ENCODE results near the gene ZBTB8OS.

Gene ZBTB8OS

DNA sequence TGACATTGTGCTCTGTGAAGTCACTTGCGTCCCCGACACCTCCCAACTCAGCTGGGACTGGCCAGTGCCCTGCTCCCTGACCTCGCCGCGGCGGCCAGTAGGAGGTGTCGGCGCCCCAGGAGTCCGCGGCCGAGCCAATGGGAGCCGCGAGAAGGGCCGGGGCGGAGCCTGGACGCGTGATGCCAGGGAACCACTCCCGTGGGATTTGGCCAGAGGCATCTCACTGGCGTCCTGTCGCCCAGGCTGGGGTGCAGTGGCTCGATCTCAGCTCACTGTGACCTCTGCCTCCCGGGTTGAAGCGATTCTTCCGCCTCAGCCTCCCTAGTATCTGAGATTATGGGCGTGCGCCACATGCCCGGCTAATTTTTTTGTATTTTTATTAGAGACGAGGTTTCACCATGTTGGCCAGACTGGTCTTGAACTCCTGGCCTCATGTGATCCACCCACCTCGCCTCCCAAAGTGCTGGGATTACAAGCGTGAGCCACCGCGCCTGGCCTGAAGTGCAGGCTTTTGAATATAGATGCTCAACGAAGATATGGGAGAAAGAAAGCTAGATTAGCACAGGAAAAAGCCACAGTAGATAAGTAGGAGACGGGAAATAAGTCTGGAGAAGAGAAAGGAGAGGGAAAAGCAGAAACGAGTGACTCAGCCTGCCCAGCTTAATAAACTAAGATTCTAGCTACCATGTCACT, 38.0 kb downstream of the ZBTB8OS start:
- DNase-seq (ENCODE audit: low read depth in 1 of 2, low spot score in 1 of 2), result no peak

DNA sequence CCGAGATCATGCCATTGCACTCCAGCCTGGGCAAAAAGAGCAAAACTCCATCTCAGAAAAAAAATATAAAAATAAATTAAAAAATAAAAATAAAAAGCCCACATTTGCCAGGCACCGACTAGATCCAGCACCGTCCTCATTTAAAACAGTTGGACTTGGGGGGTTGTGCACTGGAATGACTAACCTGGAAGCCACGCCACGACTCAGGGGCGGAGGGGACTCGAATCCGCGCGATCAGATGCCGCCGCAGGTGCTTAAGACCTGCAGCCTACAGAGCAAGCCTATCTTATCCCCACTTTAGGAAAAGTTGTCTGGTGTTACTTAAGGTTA, 38.5 kb downstream of the ZBTB8OS start:
- no peak for DNase-seq (ENCODE audit: low read depth in 1 of 2, low spot score in 1 of 2)

DNA sequence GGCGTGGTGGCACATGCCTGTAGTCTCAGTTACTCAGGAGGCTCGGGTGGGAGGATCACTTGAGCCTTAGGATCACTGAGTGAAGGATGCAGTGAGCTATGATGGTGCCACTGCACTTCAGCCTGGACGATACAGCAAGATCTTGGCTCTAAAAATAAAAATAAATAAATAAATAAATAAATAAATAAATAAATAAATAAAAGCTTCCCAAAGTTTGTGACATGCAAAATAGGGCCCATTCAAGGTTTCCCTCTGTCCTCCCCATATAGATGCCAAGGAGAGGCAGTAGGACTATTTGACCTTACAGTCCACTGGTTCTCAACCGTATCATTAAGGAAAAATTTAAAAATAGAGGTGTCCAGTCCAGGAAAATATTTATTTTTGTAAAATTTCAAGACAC, 41.2 kb downstream of the ZBTB8OS start:
- no peak for DNase-seq (ENCODE audit: low read depth in 1 of 2, low spot score in 1 of 2)

DNA sequence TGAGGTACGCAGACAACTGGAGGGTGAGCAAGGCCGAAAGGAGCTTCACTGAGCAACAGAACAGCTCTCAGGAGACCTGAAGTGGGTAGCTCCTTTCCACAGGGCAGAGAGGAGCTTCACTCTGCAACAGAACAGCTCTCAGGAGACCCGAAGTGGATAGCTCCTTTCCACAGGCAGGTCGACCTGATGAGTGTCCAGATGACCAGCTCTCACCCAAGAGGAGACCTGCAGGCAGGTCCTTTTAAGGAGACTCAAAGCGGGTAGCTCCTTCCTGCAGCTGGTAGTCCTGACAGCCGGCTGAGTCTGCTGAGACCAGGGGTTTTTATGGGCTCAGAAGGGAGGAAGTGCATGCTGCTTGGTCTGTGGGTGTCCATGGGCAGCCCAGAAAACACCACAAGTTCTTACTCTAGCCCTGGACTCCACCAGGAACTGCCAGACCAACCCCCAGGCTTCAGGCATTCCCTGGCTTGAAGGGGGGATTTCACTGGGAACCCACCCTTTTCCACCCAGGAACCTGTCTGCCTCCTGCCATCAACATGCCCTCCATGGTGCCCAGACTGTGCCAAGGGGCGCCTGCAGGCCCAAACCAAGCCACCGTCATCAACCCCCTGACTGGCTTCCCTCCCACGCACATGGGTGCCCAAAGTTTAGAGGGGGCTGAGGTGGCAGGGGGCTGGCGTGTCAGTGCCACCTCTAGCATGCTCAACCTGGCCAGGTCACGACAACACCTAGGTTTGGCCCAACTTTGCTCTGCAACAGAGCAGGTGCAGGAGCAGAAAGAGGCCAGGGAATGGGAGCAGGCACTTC, 43.6 kb downstream of the ZBTB8OS start:
- no peak for DNase-seq (ENCODE audit: low read depth in 1 of 2, low spot score in 1 of 2)

DNA sequence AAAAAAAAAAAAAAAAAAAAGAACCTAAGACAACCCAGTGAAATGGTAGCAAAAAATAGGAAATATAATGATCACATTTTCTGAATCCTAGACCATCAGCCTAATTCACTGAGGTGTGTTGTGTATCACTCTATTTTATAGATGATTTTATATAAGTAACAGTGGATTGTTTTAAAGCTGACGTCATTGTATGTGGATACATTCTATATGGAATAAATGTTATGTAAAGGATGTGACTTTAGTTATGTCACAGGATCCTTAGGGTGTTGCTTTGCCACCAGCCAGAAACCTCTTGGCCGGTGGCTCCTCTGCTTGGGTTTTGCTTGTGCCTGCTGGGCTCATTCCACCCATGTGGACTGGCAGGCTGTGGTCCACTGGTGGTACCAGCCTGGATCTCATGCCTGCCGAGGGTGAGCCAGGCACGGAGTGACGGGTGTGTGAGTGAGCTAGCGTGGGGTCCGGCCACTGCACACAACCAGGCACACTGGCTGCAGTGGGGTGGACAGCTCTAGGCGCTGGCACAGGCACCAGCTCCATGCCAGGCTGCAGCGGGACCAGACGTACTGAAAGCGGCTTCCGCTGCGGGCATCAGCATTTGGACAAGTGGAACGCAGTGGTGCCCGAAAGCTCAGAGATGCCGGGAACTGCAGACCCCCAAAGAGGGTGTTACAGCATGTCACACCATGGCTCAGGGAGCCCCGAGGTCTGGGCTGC, 44.5 kb downstream of the ZBTB8OS start:
- DNase-seq (ENCODE audit: low read depth in 1 of 2, low spot score in 1 of 2), result no peak

DNA sequence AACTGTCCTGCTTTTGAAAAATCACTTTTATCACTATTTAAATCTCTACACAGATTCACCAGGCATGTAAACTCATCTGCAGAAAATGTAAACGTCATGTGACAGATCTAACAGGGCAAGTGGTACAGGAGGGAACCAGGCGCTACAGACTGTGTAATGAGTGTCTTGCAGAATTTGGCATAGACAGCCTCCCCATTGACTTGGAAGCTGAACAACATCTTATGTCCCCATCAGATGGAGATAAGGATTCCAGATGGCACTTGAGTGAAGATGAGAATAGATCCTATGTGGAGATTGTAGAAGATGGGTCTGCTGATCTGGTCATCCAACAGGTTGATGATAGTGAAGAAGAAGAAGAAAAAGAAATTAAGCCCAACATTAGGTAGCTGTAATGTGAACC, 50.3 kb downstream of the ZBTB8OS start:
- DNase-seq (ENCODE audit: low read depth in 1 of 2, low spot score in 1 of 2), result no peak

DNA sequence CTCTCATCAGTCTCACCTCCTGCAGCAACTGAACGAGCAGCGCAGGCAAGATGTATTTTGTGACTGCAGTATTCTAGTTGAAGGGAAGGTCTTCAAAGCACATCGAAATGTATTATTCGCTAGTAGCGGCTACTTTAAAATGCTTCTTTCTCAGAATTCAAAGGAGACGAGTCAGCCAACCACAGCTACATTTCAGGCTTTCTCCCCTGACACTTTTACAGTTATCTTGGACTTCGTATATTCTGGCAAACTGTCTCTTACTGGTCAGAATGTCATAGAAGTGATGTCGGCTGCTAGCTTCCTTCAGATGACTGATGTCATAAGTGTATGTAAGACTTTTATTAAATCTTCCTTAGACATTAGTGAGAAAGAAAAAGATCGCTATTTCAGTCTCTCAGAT, 57.4 kb downstream of the ZBTB8OS start:
- no peak for DNase-seq (ENCODE audit: low read depth in 1 of 2, low spot score in 1 of 2)

DNA sequence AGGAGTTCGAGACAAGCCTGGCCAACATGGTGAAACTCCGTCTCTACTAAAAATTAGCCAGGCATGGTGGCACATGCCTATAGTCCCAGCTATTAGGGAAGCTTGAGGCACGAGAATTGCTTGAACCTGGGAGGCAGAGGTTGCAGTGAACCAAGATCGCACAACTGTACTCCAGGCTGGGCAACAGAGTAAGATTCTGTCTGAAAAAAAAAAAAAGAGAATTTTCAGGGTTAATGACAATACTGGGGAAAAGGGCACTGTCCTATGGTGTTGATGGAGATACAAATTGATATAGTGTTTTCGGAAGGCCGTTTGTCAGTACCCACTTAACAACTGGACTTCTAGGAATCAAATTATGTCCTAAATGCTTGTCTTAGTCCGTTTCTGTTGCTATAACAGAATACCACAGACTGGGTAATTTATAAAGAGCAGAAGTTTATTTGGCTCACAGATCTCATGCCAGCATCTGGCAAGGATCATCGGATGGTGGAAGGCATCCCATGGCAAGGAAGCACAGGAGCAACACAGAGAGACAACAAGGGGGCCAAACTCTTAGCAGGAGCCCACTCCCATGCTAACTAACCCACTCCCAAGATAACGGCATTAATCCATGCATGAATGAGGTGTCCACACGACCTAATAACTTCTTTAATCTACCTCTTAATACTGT, 69.9 kb downstream of the ZBTB8OS start:
- DNase-seq (ENCODE audit: low read depth in 1 of 2, low spot score in 1 of 2), result no peak
